ENCODE results near the gene AIP. TPM values are rescaled to one million over a fixed set of nuclear protein-coding genes. Genes with fewer than 3 reads are reported as not detected.

Gene AIP
- total and polyA plus RNA-seq, 9 of the 15 experiments (the other 6 are each of a cell fraction or from before 2014, with no cell fraction given) = 5.2 to 92.5 (median 52.7) TPM

- TF ChIP-seq STAT6 (CRISPR knock-in tag; IDR thresholded peaks at IDR 0.05) (no peak), NR2C2 (CRISPR knock-in tag; IDR thresholded peaks at IDR 0.05) (no peak), NR2C2 (tag; IDR thresholded peaks at IDR 0.05) (peak; percentile 90), ZNF12 (CRISPR knock-in tag; IDR thresholded peaks at IDR 0.05) (no peak), AFF1 (IDR thresholded peaks at IDR 0.05; ENCODE audit: low read depth in 1 of 2, partially characterized antibody in 2 of 2) (peak in 1 of 2 experiments; percentile 18), ATF2 (CRISPR knock-in tag; IDR thresholded peaks at IDR 0.05) (no peak), ARID3B (CRISPR knock-in tag; IDR thresholded peaks at IDR 0.05; ENCODE audit: borderline replicate concordance) (no peak), CGGBP1 (CRISPR knock-in tag; IDR thresholded peaks at IDR 0.05) (no peak), ZNF511 (CRISPR knock-in tag; IDR thresholded peaks at IDR 0.05) (no peak; the same call in 1 of the 2 replicates), ZNF431 (CRISPR knock-in tag; IDR thresholded peaks at IDR 0.05) (no peak), MEIS2 (IDR thresholded peaks at IDR 0.05; ENCODE audit: partially characterized antibody) (no peak), ZNF175 (CRISPR knock-in tag; IDR thresholded peaks at IDR 0.05; ENCODE audit: low read depth) (no peak), ATF7 (IDR thresholded peaks at IDR 0.05) (0 out of 2 replicates have a peak, but pooled peaks have one; percentile 5), ATF4 (CRISPR knock-in tag; IDR thresholded peaks at IDR 0.05) (no peak)
Observed at GRCh38 chr11:67464411-67465188, 18.2 kb upstream of the AIP start (continued).

Data from K562 (cell line).